ENCODE data around the gene NTNG1.
"Not testable (repeated sequence)": the region's sequence is repeated elsewhere in the genome, so short reads cannot be mapped to it uniquely, and the experiment has no call there.

NTNG1 gene

DNA sequence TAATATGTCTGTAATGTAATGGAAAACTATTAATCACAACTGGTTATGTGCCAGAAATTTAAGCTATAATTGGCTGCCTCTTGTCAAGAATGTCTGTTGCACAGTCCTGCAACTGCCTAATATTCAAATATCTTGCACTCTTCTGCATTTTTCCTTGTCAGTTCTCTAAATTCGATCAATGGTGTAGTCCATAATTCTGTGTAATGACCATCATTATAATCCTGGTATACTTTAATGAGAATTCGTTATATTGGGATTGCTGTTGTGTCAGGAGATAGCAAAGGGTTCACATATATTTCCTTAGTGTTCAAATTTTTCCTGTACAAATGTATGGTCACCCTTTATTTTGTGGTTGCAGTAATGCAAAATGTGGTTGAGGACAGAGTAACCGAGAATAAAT, 4.8 kb downstream of the NTNG1 start:
- no peak for DNase-seq

DNA sequence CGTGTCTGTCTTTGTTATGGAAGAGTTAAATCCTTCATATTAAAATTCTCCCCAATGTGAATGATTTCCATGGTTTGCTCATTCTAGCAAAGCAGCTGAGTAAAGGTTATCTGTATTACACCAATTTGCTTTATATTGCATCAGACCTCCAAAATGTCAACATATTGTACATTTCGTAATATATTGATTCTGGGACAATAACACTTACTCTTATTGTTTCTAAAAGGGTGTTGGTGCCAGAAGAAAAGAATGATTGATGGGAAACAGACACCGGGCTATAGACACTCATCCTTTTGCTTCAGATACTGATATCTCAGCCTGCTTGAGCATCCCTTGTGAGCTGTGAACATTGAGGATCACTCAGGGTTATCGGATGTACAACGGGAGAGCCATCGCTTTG, 7.0 kb downstream of the NTNG1 start:
- no peak for DNase-seq

GRCh38 chr1:107149946-107150345, 9.1 kb downstream of the NTNG1 start:
- DNase-seq: no peak

DNA sequence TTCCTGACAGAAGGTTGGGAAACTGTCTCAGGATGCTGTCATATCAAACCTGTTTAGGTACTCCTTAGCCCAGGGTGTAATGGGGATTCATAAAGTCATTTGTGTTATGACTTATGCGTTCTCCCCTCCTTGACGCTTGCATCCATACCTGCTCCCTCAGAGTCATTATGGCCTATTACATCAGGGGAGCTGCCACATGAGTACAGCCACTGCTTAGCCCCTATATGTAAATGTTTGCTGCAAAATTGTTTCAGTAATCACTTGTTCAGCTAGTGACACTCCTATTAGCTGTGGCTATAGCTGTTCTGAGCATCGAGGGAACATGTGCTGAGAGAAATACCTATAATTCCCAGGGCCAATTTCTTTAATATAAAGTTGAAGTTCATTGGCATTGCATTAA, 10.5 kb downstream of the NTNG1 start:
- no peak for DNase-seq

DNA sequence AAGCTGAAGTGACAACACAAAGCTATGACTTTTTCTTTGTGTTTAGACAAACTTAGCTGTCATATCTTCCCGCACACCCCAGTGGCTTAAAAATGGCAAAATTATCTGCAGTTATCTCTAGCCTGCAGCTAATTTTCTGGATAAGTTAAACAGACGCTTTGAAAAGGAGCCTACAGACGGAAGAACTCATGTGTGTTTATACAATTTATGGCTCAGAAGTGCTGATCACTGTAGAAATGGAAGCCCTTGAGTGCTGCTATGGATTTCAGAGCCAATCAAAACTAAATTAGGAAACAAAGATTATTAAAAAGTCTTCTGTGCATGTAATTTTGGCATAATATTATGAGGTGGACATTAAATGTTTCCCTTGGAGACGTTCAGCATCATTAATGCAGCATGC, 11.6 kb downstream of the NTNG1 start:
- no peak for DNase-seq

DNA sequence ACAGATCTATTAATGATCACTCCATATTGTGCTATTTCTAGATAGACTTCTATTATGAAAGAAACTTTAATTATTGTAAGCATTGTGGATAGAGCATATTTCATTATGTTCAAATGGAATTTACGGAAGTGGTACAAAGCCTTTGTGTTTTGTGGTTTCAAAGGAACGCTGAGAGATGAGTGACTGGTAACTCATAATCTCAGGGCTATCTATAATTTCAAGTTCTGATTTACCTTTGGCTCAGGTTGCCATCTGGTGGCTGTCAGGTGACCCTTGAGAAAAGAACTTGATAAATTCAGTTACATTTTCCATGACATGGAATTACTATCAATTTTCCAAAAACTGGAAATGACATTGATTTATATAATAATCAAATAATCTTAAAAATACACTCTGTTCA, 12.2 kb downstream of the NTNG1 start:
- no peak for DNase-seq

DNA sequence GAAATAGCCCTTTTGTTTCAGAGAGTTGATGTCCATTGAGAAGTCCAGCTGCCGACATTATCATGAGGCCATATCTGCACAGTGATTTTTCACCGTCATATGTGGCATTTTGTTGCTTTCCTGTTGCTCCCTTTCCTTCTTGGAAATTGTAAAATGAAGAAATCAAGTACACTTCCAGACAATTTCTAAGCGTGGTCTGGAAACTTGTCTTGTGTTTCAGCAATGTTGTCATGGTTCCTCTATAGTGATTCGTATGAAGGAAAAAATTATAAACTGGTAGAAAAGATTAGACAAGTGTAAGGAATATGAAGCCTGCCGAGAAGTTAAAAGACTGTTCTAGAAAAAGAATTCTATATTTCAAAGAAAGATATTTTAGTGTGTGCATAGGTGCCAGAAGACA, 17.7 kb downstream of the NTNG1 start:
- DNase-seq: no peak

DNA sequence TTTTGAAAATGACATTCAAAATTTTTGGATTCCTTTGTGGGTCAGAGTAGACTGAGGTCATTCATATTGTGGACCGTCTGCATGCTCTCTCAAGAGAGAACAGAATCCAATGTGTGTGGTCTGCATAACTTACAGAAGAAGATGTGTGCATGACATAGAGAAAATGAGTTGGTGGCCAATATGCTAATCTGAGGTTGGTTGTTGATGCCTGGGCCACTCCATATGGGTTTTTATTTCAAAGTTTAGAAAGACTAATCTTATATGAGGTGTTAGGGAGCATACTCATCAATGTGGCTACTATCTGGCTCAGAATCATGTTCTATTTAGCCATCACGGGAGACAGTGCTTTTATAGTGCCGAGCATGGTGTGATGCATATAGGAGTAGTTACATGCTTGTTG, 18.2 kb downstream of the NTNG1 start:
- DNase-seq: no peak

- no peak for DNase-seq
These were observed 21.9 kb downstream of the NTNG1 start for GRCh38 chr1:107162745-107163144.

- not testable (repeated sequence) for DNase-seq
These were observed 24.1 kb downstream of the NTNG1 start for GRCh38 chr1:107164901-107165300.

GRCh38 chr1:107169615-107170014, 28.8 kb downstream of the NTNG1 start:
- no peak for DNase-seq

GRCh38 chr1:107171333-107171732, 30.5 kb downstream of the NTNG1 start:
- DNase-seq: no peak

DNA sequence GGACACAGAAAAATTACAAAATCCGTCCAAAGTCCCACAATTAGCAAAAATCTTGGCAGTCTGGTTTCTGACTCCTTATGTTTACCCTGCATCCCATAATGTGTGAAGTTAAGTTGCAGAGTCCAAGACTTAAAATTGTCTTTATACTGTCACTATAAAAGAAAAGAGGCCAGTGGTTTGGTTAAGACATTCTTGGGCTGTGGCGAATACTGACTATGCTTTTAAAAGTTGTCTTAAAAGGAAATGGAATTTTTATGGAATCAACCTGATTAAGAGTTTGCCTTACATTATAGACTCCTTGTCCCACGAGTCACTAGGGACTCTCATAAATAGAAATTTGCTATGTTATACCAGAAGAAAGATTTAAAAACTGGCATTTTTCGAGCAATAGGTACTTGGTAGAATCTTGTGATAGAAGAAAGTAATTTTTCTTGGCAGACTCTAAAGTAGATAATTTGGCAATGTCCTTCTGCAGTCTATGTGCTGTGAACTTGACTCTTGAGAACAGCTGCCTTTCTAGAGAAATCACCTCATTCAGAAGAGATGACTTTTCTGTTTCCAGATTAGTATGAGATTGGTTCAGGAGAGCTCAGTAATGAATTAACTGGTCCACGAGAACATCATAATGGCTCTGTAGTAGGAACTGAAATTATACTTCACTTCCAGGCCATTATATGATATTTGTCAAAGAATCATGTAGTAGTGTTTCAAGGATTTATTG, 31.8 kb downstream of the NTNG1 start:
- DNase-seq: no peak

- no peak for DNase-seq
These were observed 34.5 kb downstream of the NTNG1 start for GRCh38 chr1:107175102-107175909.

DNA sequence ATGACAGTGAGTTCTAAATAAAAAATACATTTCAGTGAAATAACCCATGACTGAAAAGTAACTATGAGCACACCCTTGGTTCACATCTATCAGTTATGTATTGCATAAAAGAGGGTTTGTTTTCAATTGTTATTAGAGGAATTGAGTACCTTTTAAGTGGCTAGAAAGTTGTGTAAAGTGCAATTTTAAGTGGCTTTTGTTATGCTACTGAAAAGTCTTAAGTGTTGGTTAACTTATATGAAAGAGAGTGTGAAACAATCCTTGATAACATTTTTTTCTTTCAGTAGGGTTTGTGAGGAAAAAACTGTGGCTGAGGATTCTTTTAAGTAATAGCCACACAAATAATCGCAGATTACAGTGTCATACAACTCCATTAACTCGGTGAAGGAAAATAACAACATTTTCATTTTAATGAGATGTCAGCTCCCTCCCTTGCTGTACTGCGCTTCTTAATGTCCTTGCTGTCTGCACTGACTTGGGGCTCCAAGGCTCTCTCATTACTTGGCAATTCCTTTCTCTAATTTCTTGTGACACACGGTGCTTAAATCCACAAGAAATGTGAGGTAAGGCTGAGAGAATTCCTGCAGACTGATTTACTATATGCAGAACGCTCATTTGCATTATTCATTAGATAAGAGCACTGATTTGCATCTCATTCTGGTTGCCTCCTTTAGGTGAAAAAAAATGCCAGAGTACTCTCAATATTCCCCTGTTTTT, 40.6 kb downstream of the NTNG1 start:
- DNase-seq: no peak

DNA sequence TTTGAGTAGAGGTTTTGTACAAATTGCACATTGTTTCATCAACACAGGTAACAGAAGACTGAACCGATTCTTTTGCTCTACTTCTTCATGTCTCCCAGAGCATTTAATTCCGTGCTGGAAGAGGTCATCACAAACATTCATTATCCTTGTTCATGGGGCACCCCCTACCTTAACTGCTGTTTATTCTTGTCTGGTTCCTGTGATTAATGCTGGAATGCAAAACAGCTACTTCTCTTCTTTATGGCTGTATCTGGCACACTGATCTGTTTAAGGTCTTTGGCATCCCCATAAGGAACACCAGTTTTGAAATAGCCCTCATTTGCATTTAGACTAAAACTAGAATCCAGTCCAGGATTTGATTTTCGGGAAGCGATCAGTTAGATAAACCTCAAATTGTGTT, 42.2 kb downstream of the NTNG1 start:
- no peak for DNase-seq

GRCh38 chr1:107184888-107185287, 44.0 kb downstream of the NTNG1 start:
- no peak for DNase-seq

DNA sequence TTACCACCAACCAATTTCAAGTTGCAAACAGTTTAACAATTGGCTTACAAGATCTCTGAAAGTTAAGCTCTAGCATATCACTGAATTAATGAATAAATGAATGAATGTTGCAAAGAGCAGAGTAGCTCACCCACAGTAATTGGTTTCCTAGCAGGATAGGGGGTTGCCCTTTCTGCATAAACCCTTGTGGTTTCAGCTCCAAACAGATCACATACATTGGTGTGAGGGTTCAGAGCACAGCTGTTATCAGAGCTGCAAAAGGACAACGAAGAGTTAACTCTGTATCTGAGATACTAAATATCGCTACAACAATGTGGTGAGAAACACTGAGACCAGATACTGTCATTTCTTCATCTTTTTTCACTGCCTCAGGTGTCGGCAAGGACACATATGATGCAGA, 46.6 kb downstream of the NTNG1 start:
- no peak for DNase-seq

GRCh38 chr1:107188160-107188559, 47.3 kb downstream of the NTNG1 start:
- DNase-seq: no peak

GRCh38 chr1:107194380-107194779, 53.5 kb downstream of the NTNG1 start:
- no peak for DNase-seq

DNA sequence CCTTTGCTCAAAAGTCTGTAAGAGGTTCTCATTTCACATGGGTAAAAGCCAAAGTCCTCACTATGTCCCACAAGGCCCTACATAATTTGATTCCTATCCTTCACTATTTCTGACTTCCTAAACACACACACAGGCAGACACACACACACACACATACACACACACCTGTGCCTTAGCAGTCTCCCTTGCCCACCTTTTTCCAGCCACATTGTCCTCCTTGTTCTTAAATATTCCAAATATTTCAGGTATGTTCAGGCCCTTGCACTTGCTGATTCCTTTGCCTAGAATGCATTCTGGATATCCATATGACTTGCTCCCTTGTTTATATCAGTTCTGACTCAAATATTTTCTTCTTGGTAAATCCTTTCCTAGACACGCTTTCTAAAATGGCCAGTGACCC, 54.6 kb downstream of the NTNG1 start:
- DNase-seq: no peak

DNA sequence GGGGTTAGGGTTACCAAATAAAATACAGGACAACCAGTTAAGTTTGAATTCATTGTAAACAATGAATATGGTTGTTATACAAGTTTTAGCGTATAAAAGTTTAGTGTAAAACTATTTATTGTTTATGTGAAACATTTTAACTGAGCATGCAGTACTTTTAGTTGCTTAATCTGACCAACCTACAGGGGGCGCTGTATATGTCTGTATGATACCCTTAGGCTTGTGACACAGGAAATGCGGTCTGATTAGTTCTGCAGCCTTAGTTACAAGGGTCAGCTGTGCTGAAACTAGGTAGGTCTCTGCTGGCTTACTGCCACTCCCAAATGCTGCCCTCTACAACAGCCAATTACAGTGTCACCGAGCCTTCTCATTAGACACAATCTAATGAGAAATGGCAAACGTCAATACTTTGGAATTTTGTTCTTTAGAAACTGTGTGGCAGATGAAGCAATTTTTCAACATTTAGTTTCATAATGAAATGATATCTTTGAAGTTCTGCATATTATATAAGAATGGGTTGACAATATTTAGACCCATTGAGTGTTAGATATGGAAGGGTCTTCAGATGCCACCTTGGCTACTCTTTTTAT, 56.2 kb downstream of the NTNG1 start:
- peak; percentile 38 to 55 for DNase-seq

DNA sequence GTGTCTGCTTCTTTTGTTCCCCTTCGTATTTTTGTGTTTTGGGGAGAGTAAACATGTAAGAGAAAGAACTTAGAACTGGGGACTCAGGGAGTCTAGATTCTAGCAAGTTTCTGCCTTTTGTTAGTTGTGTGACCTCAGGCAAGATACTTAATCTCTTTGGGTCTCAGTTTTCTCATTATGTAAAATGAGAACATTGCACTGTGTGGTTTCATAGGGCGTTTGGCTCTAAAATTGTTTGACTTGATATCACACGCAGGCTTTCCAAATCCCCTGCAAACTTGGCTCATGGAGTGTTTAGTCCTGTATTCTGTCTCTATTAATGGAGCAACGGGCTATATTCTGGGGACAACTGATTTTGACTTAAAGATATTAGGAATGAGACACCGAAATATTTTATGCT, 57.7 kb downstream of the NTNG1 start:
- no peak for DNase-seq

- no peak for DNase-seq
These were observed 59.8 kb downstream of the NTNG1 start for GRCh38 chr1:107200631-107201030.
